ENCODE data around the gene NKD2. TPM values are rescaled to one million over a fixed set of nuclear protein-coding genes. Genes with fewer than 3 reads are reported as not detected.

NKD2 gene
- total and polyA plus RNA-seq, 2 of the 4 experiments (the other 2 are of a cell fraction): not detected

- no peak overlapping the region for H2BK120ac ChIP-seq (ENCODE audit: low read depth, low read length)
- dilution Hi-C loops (cut with HindIII; ENCODE audit: low sequenced_read_pairs, unreplicated experiment): no loop called here
- no peaks in the 10 kb centered on the region for H3K79me1 ChIP-seq (ENCODE audit: low read depth in 1 of 2, low read length in 2 of 2)
- H2BK15ac ChIP-seq (ENCODE audit: low read depth, low read length): no peak overlapping the region
- no peak overlapping the region for H4K8ac ChIP-seq (ENCODE audit: low read depth in 2 of 2, low read length in 2 of 2)
- H3K9ac ChIP-seq (ENCODE audit: low read depth, low read length): no peak overlapping the region
- no peak overlapping the region for H3K4ac ChIP-seq (ENCODE audit: low read depth, low read length)
- no peaks in the 10 kb centered on the region; the same call in 1 of the 2 replicates for H3K9me1 ChIP-seq (ENCODE audit: insufficient read depth, low read length)
- no peak overlapping the region for H2AK5ac ChIP-seq (ENCODE audit: low read depth, low read length)
- H3K36me3 ChIP-seq (ENCODE audit: control insufficient read depth, insufficient read depth, low read length): peaks cover 22% of the 10 kb centered on the region; the same call in 1 of the 2 replicates
- H3K18ac ChIP-seq (ENCODE audit: low read depth, low read length): no peak overlapping the region
- H3K27ac ChIP-seq (ENCODE audit: insufficient read depth, low read length): no peak overlapping the region
- no peaks in the 10 kb centered on the region; the same call in 1 of the 2 replicates for H4K20me1 ChIP-seq (ENCODE audit: insufficient read depth, low read length)
- no peak overlapping the region for H3K4me3 ChIP-seq (ENCODE audit: insufficient read depth, low read depth, low read length)
- no peak overlapping the region for H2BK20ac ChIP-seq (ENCODE audit: low read depth, low read length)
- POLR2A ChIA-PET (ENCODE audit: unreplicated experiment): interaction anchor here (0.6 kb wide), 1 partner anchor 106 kb away, joined by 6 read pairs; no protein-coding TSS in a partner anchor
- no TSS peak for BruUV-seq (replicated peaks)
- no peak overlapping the region for H2AFZ ChIP-seq (replicated peaks; ENCODE audit: low read length, poor library complexity)
- H2AK9ac ChIP-seq (replicated peaks; ENCODE audit: low read depth, low read length, poor library complexity): no peak overlapping the region
- in situ Hi-C loops (cut with MboI; ENCODE audit: low sequenced_read_pairs): no loop called here
- no peak overlapping the region for H2BK5ac ChIP-seq (ENCODE audit: low read depth, low read length, poor library complexity, severe bottlenecking)
- no peak overlapping the region for H3K4me2 ChIP-seq (ENCODE audit: low read depth, low read length)
- CTCF ChIA-PET: interaction anchor here (0.5 kb wide), 1 partner anchor 157 kb away, joined by 3 read pairs; no protein-coding TSS in a partner anchor
- H3K9me3 ChIP-seq (ENCODE audit: control insufficient read depth, insufficient read depth, low read length): no peaks in the 10 kb centered on the region
- no peak overlapping the region for H3K23ac ChIP-seq (ENCODE audit: low read depth, low read length)
- H3K27me3 ChIP-seq (ENCODE audit: control insufficient read depth, insufficient read depth, low read length): no peaks in the 10 kb centered on the region
- TF ChIP-seq POLR2A (IDR thresholded peaks at IDR 0.05; ENCODE audit: low read depth, low read length) (no peak), CHD1 (IDR thresholded peaks at IDR 0.05; ENCODE audit: low read depth, low read length) (no peak), MAFK (IDR thresholded peaks at IDR 0.05; ENCODE audit: low read depth, low read length) (no peak), RAD21 (IDR thresholded peaks at IDR 0.05; ENCODE audit: low read length) (no peak), ELK1 (IDR thresholded peaks at IDR 0.05; ENCODE audit: borderline replicate concordance, low read depth, low read length) (no peak), CTCF (conservative IDR thresholded peaks at IDR 0.05; ENCODE audit: low read depth, low read length) (no peak)
- 93% methylated on average over 8 of the region's 19 CpGs; no CpG with 5 or more reads in 1 of the 2 experiments for WGBS, 2 experiments (ENCODE audit: extremely low coverage in 2 of 2, insufficient read length in 1 of 2)
- DNase-seq (no peak), ATAC-seq (ENCODE audit: low read depth) (no peak)
- H3K56ac ChIP-seq (ENCODE audit: extremely low read depth, insufficient read depth, low read length): no peak overlapping the region
- H3K4me1 ChIP-seq (ENCODE audit: control insufficient read depth, insufficient read depth, low read length): no peaks in the 10 kb centered on the region
- no peak overlapping the region for H4K91ac ChIP-seq (ENCODE audit: insufficient read depth, low read depth, low read length)
- no peak overlapping the region for H4K5ac ChIP-seq (ENCODE audit: low read depth, low read length)
- H3K14ac ChIP-seq (replicated peaks; ENCODE audit: low read depth, low read length): no peak overlapping the region
- intact Hi-C loops (cut with micrococcal nuclease): no loop called here
Measured at GRCh38 chr5:1077026-1077425, 68.4 kb downstream of the NKD2 start.

Data from IMR-90 (cell line).